Ishikawa (cell line): ENCODE data around the gene NPFFR1.

ENCODE experiments used
- CEBPB ChIP-seq: IDR thresholded peaks from 2 replicates; pipeline ENCODE4 v1.6.1; 2012
- CREB1 ChIP-seq: IDR thresholded peaks from 2 replicates; pipeline ENCODE4 v1.6.1; 2012; ENCODE audit warnings: low read depth
- FOXM1 ChIP-seq: IDR thresholded peaks from 2 replicates; pipeline ENCODE4 v1.6.1; 2012; ENCODE audit warnings: low read depth, borderline replicate concordance
- TAF1 ChIP-seq: IDR thresholded peaks from 2 replicates; pipeline ENCODE4 v1.6.1; 2012; ENCODE audit warnings: low read depth, mild to moderate bottlenecking
- TCF12 ChIP-seq: IDR thresholded peaks from 2 replicates; pipeline ENCODE4 v1.6.1; 2012; ENCODE audit warnings: low read depth
- YY1 ChIP-seq: IDR thresholded peaks from 2 replicates; pipeline ENCODE4 v1.6.1; 2012; ENCODE audit warnings: low read depth

DNA sequence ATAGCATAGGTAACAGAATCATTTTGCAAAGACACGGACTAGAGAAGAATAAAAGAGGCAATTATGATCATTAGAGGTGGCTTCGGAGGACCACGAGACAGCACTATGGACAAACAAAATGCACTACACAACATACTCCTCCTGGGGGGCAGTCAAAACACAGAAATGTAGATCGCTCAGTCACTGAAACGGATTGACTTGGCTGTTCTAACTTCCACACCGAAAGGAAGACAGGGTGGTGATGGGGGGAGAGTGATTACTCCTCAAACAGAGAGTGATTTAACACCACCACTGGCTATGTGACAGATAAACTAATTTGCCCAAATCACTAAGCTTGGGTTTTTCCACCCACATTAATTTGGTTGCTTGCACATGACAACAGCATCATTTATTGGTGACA is 36.4 kb downstream of the NPFFR1 start:
- TF ChIP-seq YY1 (no peak), TAF1 (no peak), FOXM1 (no peak), CEBPB (no peak), TCF12 (no peak), CREB1 (no peak)
